GM10847 (cell line): ENCODE results near the gene ARMC3.

Experiments used
- POLR2A ChIP-seq: IDR thresholded peaks from 2 replicates; pipeline ENCODE4 v1.6.1; 2011; ENCODE audit not compliant: insufficient read length; ENCODE audit errors: extremely low read depth

ARMC3 gene

DNA sequence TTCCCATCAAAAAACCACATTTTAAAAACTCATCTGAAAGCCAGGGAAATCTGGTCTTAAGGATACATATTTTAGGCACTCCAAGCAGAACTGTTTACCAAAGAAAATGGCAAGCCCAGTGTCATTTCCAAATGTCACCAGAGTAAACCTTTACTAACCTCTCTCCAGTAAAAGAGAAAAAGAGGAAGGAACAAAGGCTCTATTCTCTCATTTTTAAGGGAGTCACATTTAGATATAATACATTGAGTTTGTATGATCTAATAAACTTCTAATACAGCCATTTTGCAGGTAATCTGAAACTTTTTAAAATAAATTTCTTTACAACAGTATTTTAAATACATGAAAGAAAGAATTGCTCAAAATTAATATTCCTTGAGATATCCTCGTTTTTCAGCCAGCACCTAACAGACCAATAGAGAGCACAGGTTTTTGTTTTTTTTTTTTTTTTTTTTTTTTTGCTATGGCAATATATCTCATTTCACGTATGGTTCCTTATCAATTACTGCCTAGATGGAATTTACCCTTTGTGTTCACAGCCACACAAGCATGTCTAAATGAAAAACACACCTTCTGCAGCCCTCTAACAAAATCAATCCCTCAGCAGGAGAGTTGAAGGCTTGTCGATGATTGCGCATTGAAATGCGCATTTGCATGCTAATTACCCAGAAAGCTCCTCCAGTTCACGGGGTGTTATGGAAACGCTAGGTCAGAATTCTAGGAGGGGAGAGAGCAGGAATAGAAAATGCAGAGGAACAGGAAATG, 127.8 kb downstream of the ARMC3 start:
- TF ChIP-seq POLR2A, result no peak

GRCh38 chr10:23056186-23056579, 128.3 kb downstream of the ARMC3 start:
- TF ChIP-seq POLR2A, result no peak

- TF ChIP-seq POLR2A, result no peak
Measured at GRCh38 chr10:23058366-23058765, 130.5 kb downstream of the ARMC3 start.

DNA sequence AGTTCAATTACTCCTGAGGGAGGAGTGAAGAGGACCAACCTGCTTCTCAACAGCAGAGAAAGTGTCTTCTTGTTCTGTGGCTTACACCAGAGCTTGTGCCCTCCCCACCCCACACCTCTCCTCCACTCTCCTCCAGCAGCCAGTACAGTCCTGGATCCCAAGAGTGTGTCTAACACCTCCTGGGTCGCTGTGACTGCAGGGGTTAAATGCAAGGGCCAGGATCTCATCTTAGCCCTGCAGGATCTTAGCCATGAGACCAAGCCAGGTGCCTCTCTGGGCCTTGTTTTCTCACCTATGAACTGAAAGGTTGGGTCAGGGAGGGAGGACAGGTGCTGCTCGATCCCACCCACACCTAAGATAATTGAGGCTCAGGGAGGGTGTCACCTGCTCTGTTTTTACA, 133.1 kb downstream of the ARMC3 start:
- no peak for TF ChIP-seq POLR2A

DNA sequence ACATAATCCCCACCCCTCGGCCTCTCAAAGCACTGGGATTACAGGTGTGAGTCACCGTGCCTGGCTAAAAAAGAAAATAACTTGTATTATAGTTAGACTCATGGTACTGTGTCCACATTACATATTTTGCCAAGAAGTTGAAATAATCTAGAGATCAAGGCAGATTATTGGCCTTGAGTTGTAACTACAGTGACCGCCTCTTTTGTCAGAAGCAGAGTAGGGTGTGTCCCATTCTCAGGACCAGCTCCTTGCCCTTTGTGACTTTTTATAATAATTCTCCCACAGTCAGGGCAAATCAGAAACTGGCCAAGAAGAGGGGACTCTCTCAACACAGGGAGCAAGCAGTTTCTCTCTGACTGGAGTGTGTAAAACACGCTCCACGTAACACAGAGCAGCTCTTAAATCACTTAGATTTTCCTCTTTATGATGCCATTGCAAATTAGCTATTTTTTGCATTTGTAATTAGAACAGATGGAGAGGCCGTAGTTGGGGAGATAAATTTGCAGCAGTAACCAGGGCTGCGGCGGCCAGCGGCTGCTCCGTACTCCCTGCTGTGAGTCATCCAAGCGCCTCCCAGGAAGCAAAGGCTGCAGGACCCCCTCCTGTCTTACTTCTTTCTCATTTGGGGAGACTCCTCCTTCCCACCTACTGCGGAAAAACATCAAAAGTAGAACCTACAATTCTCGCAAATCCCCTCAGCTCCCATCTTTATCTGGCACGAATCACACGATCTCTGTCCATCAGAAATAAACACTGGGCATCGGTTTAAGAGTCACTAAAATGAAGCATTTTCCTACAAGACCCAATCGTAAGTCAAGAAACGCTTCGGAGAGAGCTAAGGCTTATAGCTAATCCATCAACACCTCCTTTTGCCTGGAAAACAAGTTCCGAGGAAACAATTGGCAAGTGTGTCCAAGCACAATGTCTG, 135.5 kb downstream of the ARMC3 start:
- TF ChIP-seq POLR2A, result no peak

- no peak for TF ChIP-seq POLR2A
Measured at GRCh38 chr10:23063973-23064812, 136.3 kb downstream of the ARMC3 start.

DNA sequence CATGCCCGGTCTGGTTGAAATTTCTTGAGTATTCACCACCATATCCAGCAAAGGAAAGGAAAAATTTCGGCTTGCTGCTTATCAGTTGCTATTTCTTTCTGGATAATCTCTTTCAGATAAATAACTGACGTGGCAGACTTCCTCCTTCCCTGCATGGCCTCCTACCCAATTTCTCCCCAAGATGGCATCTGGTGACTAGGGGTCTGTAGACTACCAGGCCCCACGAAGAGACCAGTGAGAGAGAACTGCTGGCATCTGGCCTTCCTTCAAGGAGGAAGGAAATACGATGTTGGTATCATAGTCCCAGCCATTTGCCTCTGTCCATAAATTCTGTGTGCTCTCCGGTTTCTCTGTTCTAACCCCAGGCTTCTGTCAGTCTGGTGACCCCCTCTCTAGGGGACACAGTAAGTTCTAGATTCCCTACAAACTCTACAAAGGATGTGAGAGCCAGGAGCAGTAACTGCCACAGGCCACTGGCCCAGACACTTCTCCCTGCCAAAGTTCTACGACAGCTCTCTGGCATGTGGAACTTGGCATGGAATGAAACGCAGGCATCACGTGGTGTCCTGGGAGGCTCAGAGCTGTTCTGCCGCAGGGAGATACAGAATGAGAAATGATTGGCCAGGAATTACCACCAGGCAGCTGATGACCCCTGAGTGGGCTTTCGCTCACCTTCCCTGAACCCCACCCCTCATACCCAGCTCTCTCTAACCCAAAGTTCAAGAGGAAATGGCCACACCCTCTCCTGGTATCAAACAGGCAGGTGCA, 137.5 kb downstream of the ARMC3 start:
- no peak for TF ChIP-seq POLR2A

- no peak for TF ChIP-seq POLR2A
Measured at GRCh38 chr10:23067337-23067736, 139.5 kb downstream of the ARMC3 start.

DNA sequence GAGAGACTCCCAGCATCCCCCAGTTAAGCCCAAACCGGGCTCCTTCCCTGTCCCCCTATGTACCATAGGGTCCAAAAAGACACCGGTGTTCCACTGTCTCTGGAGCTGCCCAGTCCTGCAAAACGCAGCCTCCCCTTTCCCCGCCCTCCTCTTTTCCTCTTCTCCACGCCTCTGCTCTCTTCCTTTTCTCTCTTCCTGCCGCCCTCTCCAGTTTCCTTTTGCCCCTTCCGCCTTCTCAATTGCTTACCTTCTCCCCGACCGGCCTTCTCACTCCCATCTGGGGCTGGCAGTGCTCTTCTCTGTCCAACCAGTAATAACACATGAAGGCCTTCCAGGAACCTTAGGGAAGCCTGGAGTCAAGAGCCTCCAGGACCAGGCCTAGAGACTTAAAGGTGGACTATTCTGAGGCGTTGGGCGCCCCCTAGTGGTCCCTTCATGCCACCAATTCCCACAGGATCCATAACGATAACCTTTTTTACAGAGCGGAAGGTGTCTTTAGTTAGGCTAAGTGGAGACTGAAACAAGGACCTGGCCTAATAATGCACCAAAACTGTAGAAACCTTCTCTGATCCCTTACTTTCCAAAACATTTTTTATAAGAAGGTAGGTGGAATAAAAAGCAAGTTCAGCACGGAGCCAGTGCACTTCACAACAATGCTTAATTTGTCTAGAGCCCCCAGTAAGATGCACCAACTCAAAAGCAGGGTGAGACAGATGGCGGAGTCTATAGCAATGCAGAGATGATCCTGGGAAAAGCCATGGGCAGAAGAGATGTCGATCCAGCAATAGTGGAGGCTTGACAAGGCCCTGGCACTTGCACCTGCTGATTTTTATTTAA, 140.3 kb downstream of the ARMC3 start:
- TF ChIP-seq POLR2A, result no peak

DNA sequence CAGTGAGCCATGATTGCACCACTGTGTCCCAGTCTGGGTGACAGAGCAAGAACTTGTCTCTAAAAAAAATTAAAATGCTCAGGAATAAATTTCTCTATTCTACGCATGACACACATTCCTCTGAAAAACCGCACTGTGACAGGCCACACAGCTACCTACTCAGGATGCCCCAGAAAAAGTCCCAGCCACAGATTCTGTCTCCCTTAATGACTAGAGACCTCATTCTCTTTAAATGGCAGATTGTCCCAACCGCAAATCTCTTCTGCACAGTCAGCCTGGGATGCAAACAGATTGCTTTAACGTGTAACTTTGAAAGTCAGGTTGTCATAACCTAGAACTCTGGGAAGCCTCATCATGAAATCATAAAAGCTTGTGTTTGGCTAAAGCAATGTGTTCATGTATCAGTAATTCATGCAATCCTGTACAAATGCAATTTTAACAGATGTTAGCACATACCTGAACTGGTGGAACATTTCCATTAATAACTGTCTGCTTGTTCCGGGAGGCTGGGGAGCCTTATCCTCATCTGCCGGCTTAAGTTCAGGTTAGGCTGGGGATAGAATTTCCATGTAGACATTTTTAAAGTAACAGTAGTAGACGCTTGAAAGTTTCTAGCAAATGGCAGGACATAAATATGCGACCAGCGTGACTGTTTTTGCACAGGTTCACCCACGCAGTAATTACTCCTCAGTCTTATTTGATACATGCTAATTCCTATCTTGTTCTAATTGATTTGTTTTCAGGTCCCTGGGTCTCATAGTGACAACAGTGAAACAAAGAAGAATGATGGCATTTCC, 141.4 kb downstream of the ARMC3 start:
- no peak for TF ChIP-seq POLR2A

GRCh38 chr10:23070913-23071218, 143.0 kb downstream of the ARMC3 start:
- TF ChIP-seq POLR2A, result no peak

- no peak for TF ChIP-seq POLR2A
Measured at GRCh38 chr10:23073527-23073926, 145.7 kb downstream of the ARMC3 start.

DNA sequence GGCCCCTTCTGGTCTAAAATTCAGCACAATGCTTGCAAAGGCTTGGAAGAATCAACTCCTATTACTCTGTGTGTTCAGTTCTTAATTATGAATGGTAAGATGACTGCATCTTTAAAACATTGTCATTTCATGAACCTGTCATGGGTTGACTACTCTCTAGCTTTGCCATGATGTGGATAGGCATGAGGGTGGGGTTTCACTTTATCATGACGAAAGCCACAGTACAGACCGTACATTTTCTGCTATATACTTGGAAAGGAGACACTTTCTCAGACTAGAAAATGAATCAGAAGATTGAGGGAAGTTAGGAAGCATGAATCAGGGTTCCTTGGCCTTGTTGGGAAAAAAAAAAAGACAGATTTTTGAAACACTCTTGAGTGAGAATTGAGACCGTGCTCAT, 147.8 kb downstream of the ARMC3 start:
- TF ChIP-seq POLR2A, result no peak

DNA sequence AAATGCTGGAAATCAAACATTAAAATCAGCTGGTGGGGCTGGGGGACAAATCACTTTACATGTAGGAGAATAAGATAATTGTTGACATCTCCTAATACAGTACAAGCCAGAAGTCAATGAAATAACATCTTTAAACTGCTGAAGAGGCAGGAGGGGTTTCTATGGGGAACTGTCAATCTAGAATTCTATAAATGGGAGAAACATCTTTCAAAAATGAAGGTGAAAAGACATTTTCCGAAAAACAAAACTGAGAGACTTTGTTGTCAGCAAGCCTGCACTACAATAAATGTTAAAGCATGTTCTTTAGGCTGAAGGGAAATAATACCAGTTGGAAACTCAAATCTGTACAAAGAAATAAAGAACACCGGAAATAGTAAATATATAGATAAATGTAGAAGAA, 150.3 kb downstream of the ARMC3 start:
- no peak for TF ChIP-seq POLR2A

GRCh38 chr10:23079700-23080099, 151.8 kb downstream of the ARMC3 start:
- TF ChIP-seq POLR2A, result no peak
